CD4-positive, CD25-positive, alpha-beta regulatory T cell (primary cell): Measurements from ENCODE around the gene TM9SF3. TPM values are rescaled to one million over a fixed set of nuclear protein-coding genes. Genes with fewer than 3 reads are reported as not detected.

Source experiments
- ATAC-seq, 2 donors: fragments of 150-1000 bp; cut with Tn5 transposase; one replicate each; pipeline ENCODE4 v1.10.0; 2021; ENCODE audit warnings: low read depth in 2 of 2, moderate number of reproducible peaks in 2 of 2, moderate library complexity in 1 of 2
- DNase-seq, 3 donors: peaks; one replicate each; pipeline versions ENCODE4 v3.0.0 to v3.0.0-alpha.2; 2012 to 2022; ENCODE audit warnings: mixed read lengths in 1 of 3
- H3K27ac ChIP-seq: one replicate; pipeline ENCODE4 v1.7.0; 2013; ENCODE audit warnings: mild to moderate bottlenecking, low read length; ENCODE audit not compliant: insufficient read depth, poor library complexity, severe bottlenecking
- H3K27me3 ChIP-seq: one replicate; pipeline ENCODE4 v1.7.0; 2013; ENCODE audit warnings: low read length; ENCODE audit not compliant: control insufficient read depth, insufficient read depth
- H3K36me3 ChIP-seq: one replicate; pipeline ENCODE4 v1.7.0; 2013; ENCODE audit warnings: mild to moderate bottlenecking, low read length, moderate library complexity; ENCODE audit not compliant: control insufficient read depth, insufficient read depth
- H3K4me1 ChIP-seq: 2 replicates; pipeline ENCODE4 v1.7.0; 2013; ENCODE audit warnings: mild to moderate bottlenecking, low read length; ENCODE audit not compliant: insufficient read depth, control insufficient read depth, poor library complexity, severe bottlenecking
- H3K4me3 ChIP-seq: one replicate; pipeline ENCODE4 v1.7.0; 2013; ENCODE audit warnings: low read depth, mild to moderate bottlenecking, low read length, moderate library complexity
- H3K9me3 ChIP-seq, 2 experiments: 1 replicate in 1 of 2; 2 replicates in 1 of 2; pipeline ENCODE4 v1.7.0; 2013; ENCODE audit warnings: low read length in 2 of 2, mild to moderate bottlenecking in 1 of 2, moderate library complexity in 1 of 2; ENCODE audit not compliant: control insufficient read depth in 2 of 2
- H3K27ac Mint-ChIP-seq, 3 donors: one replicate each; pipeline ENCODE4 v1.8.0; 2020 to 2022; ENCODE audit warnings: mild to moderate bottlenecking in 3 of 3, mixed read lengths in 3 of 3, moderate library complexity in 2 of 3
- H3K27me3 Mint-ChIP-seq: one replicate; pipeline ENCODE4 v1.8.0; 2022; ENCODE audit warnings: mild to moderate bottlenecking, mixed read lengths
- H3K36me3 Mint-ChIP-seq: one replicate; pipeline ENCODE4 v1.8.0; 2020; ENCODE audit warnings: mixed read lengths
- H3K4me1 Mint-ChIP-seq, 4 donors: one replicate each; pipeline ENCODE4 v1.8.0; 2020 to 2022; ENCODE audit warnings: mixed read lengths in 4 of 4, mild to moderate bottlenecking in 1 of 4
- H3K4me3 Mint-ChIP-seq, 4 donors: one replicate each; pipeline ENCODE4 v1.8.0; 2020 to 2022; ENCODE audit warnings: mild to moderate bottlenecking in 4 of 4, mixed read lengths in 4 of 4, moderate library complexity in 3 of 4
- H3K9me3 Mint-ChIP-seq, 7 donors: one replicate each; pipeline ENCODE4 v1.8.0; 2020 to 2022; ENCODE audit warnings: mixed read lengths in 7 of 7, mild to moderate bottlenecking in 3 of 7, moderate library complexity in 2 of 7
- polyA plus RNA-seq, 4 donors: library from polyadenylated mRNA; unstranded; fragments of 300-500 nt; fragmentation: Illumina TruSeq; gene quantifications; one replicate each; pipeline ENCODE4 v1.2.3, GENCODE V29; 2021
- total RNA-seq: library from RNA; stranded (reverse); gene quantifications from one replicate; pipeline ENCODE4 v1.2.3, GENCODE V29; 2022

TM9SF3 gene
- total and polyA plus RNA-seq, 5 donors from 2014 or later, result 59.9 to 82.8 (median 69.7) TPM

DNA sequence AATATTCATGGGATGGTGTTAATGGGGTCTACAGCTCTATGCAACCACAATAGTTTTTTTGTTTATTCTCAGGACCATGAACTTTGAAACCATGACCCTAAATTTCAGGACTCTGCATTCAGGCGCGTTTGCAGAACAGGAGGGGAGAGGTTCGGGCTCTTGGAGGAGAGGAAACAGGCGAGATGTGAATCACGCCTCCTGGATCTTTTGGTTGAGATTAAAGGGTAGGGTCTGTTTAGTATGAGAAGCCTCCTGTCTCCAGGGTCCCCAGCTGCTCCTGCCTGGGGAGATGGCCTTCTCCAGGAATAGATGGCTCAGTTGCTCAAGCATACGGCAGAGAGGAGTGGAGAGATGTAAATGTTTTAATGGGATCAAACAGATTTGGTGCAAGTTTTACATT lies 91.3 kb downstream of the TM9SF3 start:
- Mint-ChIP-seq H3K4me1 (peaks cover 0 to 2% (median 0%) of the 10 kb centered on the region in 4 donors), H3K36me3 (no peaks in the 10 kb centered on the region), H3K27ac (no peak overlapping the region), H3K9me3 (no peaks in the 10 kb centered on the region), H3K4me3 (no peak overlapping the region), H3K27me3 (peaks cover 11% of the 10 kb centered on the region)
- peaks cover 2% of the 10 kb centered on the region for H3K27me3 ChIP-seq
- no peak overlapping the region for H3K4me3 ChIP-seq
- H3K36me3 ChIP-seq, result no peaks in the 10 kb centered on the region
- ATAC-seq (no peak), DNase-seq (no peak)
- H3K27ac ChIP-seq, result no peak overlapping the region
- H3K9me3 ChIP-seq, result no peaks in the 10 kb centered on the region
- no peaks in the 10 kb centered on the region for H3K4me1 ChIP-seq

- DNase-seq (no peak), ATAC-seq (no peak)
- Histone ChIP-seq H3K27ac (no peak overlapping the region), H3K27me3 (peaks cover 2% of the 10 kb centered on the region), H3K9me3 (no peaks in the 10 kb centered on the region), H3K4me3 (no peak overlapping the region), H3K4me1 (no peaks in the 10 kb centered on the region), H3K36me3 (no peaks in the 10 kb centered on the region)
- no peak overlapping the region for H3K4me3 Mint-ChIP-seq
- H3K36me3 Mint-ChIP-seq, result no peaks in the 10 kb centered on the region
- H3K4me1 Mint-ChIP-seq, result peaks cover 0 to 2% (median 0%) of the 10 kb centered on the region in 4 donors
- H3K9me3 Mint-ChIP-seq, result no peaks in the 10 kb centered on the region
- peaks cover 11% of the 10 kb centered on the region for H3K27me3 Mint-ChIP-seq
- no peak overlapping the region for H3K27ac Mint-ChIP-seq
Observed at GRCh38 chr10:96494694-96495093, 92.1 kb downstream of the TM9SF3 start.

DNA sequence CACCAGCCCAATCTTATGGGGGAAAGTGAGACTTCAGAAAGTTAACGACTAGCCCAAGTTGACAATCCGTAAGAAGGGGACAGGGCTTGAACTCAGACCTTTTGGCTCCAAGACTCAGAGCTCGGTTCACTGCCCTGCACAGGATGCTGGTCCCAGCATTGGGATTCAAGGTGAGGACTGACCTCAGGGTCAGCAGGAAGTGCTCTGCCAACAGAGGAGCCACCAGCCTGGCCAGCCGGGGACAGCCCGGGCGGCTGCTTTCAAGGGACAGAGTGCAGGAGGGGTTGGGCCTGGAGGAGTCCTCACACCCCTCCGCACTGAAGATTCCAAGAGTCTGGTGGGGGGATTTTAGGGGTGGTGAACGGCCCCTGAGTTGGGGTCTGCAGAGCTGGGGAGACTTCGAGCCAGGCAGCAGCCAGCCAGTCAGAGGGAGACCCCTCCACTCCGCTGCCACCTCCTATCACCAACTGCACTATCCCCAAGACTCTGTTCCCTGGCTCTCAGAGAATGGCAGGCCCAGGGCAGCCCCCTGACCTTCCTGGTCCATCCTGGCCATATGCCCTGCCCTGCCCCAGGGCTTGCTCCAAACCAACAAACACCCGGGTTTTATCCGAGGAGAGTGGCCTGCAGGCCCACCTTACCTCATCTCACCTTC lies 92.8 kb downstream of the TM9SF3 start:
- Histone ChIP-seq H3K27me3 (peaks cover 2% of the 10 kb centered on the region), H3K36me3 (no peaks in the 10 kb centered on the region), H3K4me1 (no peaks in the 10 kb centered on the region), H3K27ac (no peak overlapping the region), H3K4me3 (no peak overlapping the region), H3K9me3 (no peaks in the 10 kb centered on the region)
- no peak overlapping the region for H3K27ac Mint-ChIP-seq
- H3K4me3 Mint-ChIP-seq, result no peak overlapping the region
- H3K36me3 Mint-ChIP-seq, result no peaks in the 10 kb centered on the region
- no peak for DNase-seq
- ATAC-seq, result peak in 1 of 2 donors; percentile 8
- no peaks in the 10 kb centered on the region for H3K9me3 Mint-ChIP-seq
- peaks cover 0 to 2% (median 0%) of the 10 kb centered on the region in 4 donors for H3K4me1 Mint-ChIP-seq
- peaks cover 6% of the 10 kb centered on the region for H3K27me3 Mint-ChIP-seq

GRCh38 chr10:96493254-96493653 lies 93.6 kb downstream of the TM9SF3 start:
- ATAC-seq, result no peak
- Mint-ChIP-seq H3K4me1 (peaks cover 0 to 2% (median 0%) of the 10 kb centered on the region in 4 donors), H3K4me3 (no peak overlapping the region), H3K36me3 (no peaks in the 10 kb centered on the region), H3K27ac (peak overlapping the region in 1 of 3 donors; percentile 9), H3K9me3 (no peaks in the 10 kb centered on the region), H3K27me3 (peaks cover 6% of the 10 kb centered on the region)
- DNase-seq, result no peak
- Histone ChIP-seq H3K9me3 (no peaks in the 10 kb centered on the region), H3K4me3 (no peak overlapping the region), H3K27me3 (peaks cover 2% of the 10 kb centered on the region), H3K4me1 (no peaks in the 10 kb centered on the region), H3K27ac (no peak overlapping the region), H3K36me3 (no peaks in the 10 kb centered on the region)

- peaks cover 2% of the 10 kb centered on the region for H3K27me3 ChIP-seq
- no peak for DNase-seq
- no peaks in the 10 kb centered on the region for H3K9me3 ChIP-seq
- peaks cover 0 to 2% (median 0%) of the 10 kb centered on the region in 4 donors for H3K4me1 Mint-ChIP-seq
- H3K36me3 ChIP-seq, result no peaks in the 10 kb centered on the region
- no peaks in the 10 kb centered on the region for H3K4me1 ChIP-seq
- no peaks in the 10 kb centered on the region for H3K36me3 Mint-ChIP-seq
- no peak overlapping the region for H3K27ac ChIP-seq
- ATAC-seq, result no peak
- H3K27me3 Mint-ChIP-seq, result no peaks in the 10 kb centered on the region
- no peaks in the 10 kb centered on the region for H3K9me3 Mint-ChIP-seq
- H3K4me3 Mint-ChIP-seq, result no peak overlapping the region
- no peak overlapping the region for H3K4me3 ChIP-seq
- no peak overlapping the region for H3K27ac Mint-ChIP-seq
Observed at GRCh38 chr10:96491303-96491702, 95.5 kb downstream of the TM9SF3 start.

DNA sequence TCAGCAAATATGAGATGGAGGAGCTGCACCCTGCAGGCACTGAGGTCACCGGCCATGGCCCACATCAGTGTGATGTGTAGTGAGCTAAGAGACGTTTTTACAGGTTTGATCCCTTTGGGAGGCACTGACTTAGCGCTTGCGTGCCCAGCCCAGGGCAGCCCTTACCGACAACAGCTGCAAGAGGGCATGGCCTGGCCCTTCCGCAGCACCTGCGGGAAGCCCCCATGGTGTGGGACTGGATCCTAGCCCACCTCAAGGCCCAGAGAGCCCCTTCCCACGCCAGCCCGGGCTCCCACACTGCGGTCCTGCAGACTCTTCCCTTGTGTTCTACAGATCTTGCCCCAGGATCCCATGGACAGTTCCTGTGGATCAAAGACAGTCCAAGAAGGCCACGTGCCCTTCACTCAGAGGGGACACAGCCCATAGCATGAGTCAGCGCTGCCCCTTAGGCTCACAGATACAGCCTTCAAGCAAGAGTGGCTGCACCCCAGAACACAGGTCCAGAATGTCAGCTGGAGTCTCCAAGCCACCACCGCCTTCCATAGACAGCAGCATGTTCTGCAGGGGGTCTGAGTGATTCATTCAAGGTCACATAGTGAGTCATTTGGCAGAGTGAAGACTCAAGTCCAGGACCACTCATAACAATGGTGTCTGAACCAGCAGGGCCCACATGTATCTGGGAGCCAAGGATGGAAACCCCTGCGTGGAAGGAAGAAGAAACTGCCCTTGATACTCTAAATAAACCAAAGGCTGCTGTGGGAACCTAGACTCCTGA lies 98.5 kb downstream of the TM9SF3 start:
- no peaks in the 10 kb centered on the region for H3K36me3 ChIP-seq
- Mint-ChIP-seq H3K36me3 (no peaks in the 10 kb centered on the region), H3K27me3 (peaks cover 11% of the 10 kb centered on the region), H3K27ac (no peak overlapping the region), H3K4me3 (no peak overlapping the region), H3K9me3 (no peaks in the 10 kb centered on the region), H3K4me1 (no peaks in the 10 kb centered on the region)
- no peak overlapping the region for H3K27ac ChIP-seq
- H3K9me3 ChIP-seq, result no peaks in the 10 kb centered on the region
- no peak overlapping the region for H3K4me3 ChIP-seq
- DNase-seq (no peak), ATAC-seq (no peak)
- H3K27me3 ChIP-seq, result no peaks in the 10 kb centered on the region
- H3K4me1 ChIP-seq, result no peaks in the 10 kb centered on the region

DNA sequence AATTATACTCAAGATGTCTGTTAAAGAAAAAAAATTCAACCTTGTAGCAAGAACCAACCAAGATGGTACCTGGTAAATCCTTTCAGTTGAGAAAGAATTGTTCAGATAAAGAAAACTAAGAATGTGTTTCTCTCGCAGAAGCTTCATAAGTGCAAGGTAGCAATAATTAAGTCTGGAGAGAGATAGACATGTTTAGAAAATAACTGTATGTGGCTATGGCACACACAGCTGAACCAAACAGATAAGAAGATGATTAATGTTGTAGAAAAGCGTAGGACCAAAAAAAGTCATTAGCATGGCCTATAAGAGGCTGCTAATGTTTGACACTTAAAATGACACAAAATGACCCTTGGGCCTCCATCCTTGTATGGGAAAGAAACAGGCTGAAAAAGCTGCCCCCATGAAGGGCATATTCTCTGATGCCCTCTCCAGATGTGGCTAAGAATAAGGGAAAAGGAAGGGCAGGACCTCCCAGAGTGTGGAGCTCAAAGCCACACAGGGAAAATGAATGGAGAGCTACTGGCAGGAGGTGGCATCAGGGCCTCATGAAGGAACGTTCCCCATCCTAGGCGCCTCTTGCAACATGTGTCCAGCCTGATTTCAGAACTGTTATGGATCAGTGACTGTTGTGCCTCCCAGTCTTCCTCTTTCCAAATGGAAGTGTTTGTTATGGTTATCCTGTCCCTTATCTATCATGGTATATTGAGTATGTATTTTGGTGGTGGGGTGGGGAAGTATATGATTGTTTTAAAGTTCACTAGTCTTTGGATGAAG lies 103.8 kb downstream of the TM9SF3 start:
- no peak for ATAC-seq
- Mint-ChIP-seq H3K27me3 (peaks cover 34% of the 10 kb centered on the region), H3K36me3 (no peaks in the 10 kb centered on the region)

More for the DNA sequence above, 103.8 kb downstream of the TM9SF3 start:
- H3K4me1 Mint-ChIP-seq, result no peaks in the 10 kb centered on the region
- H3K27ac Mint-ChIP-seq, result no peak overlapping the region
- H3K9me3 Mint-ChIP-seq, result peaks cover 0 to 1% (median 0%) of the 10 kb centered on the region in 7 donors
- Histone ChIP-seq H3K4me3 (no peak overlapping the region), H3K4me1 (no peaks in the 10 kb centered on the region), H3K27ac (no peak overlapping the region), H3K36me3 (no peaks in the 10 kb centered on the region), H3K9me3 (no peaks in the 10 kb centered on the region), H3K27me3 (no peaks in the 10 kb centered on the region)
- no peak for DNase-seq
- no peak overlapping the region for H3K4me3 Mint-ChIP-seq
